ENCODE data around the gene CIB2.

DNA sequence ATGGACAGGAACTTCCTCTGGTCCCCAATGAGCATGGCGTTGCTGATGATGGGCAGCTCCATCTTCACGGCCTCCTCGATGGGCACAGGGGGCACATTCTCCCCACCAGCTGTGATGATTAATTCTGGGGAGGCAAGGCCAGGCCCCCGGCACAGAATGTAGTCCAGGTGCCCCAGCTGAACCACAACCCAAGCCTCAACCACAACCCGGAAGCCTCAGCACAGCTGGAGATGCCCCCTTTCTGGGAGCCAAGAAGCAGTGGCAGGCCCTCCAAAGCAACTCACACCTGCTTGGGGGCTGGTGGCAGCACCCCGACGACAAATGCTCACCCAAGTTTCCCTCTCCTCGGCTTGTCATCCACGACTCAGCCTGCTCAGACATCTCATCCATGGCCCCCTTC lies 43.2 kb upstream of the CIB2 start:
- TF ChIP-seq, protein P1, sequence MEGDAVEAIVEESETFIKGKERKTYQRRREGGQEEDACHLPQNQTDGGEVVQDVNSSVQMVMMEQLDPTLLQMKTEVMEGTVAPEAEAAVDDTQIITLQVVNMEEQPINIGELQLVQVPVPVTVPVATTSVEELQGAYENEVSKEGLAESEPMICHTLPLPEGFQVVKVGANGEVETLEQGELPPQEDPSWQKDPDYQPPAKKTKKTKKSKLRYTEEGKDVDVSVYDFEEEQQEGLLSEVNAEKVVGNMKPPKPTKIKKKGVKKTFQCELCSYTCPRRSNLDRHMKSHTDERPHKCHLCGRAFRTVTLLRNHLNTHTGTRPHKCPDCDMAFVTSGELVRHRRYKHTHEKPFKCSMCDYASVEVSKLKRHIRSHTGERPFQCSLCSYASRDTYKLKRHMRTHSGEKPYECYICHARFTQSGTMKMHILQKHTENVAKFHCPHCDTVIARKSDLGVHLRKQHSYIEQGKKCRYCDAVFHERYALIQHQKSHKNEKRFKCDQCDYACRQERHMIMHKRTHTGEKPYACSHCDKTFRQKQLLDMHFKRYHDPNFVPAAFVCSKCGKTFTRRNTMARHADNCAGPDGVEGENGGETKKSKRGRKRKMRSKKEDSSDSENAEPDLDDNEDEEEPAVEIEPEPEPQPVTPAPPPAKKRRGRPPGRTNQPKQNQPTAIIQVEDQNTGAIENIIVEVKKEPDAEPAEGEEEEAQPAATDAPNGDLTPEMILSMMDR (IDR thresholded peaks at IDR 0.05): no peak
- TF ChIP-seq POLR2A (IDR thresholded peaks at IDR 0.05): no peak

Measured in prostate gland (tissue), 2 donors.